Esophagus muscularis mucosa (tissue), 3 donors: ENCODE results near the gene PDGFC.

Source experiments
- EP300 ChIP-seq: sonication (generic); formaldehyde crosslinking; IDR thresholded peaks from one replicate; pipeline ENCODE4 v1.6.1; 2017; ENCODE audit warnings: antibody characterized with exemption
- TF ChIP-seq, protein P1 (sequence below), 3 experiments: fragments of 200-600 bp in 2 of 3; fragments of 450-650 bp in 1 of 3; sonication (generic) in 2 of 3; IDR thresholded peaks; one replicate each; pipeline ENCODE4 v1.5.1; 2017 to 2019; ENCODE audit warnings: antibody characterized with exemption in 3 of 3, mild to moderate bottlenecking in 2 of 3, moderate library complexity in 1 of 3

- TF ChIP-seq EP300 = no peak
- TF ChIP-seq, protein P1, sequence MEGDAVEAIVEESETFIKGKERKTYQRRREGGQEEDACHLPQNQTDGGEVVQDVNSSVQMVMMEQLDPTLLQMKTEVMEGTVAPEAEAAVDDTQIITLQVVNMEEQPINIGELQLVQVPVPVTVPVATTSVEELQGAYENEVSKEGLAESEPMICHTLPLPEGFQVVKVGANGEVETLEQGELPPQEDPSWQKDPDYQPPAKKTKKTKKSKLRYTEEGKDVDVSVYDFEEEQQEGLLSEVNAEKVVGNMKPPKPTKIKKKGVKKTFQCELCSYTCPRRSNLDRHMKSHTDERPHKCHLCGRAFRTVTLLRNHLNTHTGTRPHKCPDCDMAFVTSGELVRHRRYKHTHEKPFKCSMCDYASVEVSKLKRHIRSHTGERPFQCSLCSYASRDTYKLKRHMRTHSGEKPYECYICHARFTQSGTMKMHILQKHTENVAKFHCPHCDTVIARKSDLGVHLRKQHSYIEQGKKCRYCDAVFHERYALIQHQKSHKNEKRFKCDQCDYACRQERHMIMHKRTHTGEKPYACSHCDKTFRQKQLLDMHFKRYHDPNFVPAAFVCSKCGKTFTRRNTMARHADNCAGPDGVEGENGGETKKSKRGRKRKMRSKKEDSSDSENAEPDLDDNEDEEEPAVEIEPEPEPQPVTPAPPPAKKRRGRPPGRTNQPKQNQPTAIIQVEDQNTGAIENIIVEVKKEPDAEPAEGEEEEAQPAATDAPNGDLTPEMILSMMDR (IDR thresholded peaks at IDR 0.05) = no peak
Measured at GRCh38 chr4:156950090-156950489, 21.5 kb downstream of the PDGFC start.
